Ovary (tissue), 3 donors: Measurements from ENCODE around the gene STPG1.

Experiments used
- EP300 ChIP-seq: sonication (generic); formaldehyde crosslinking; IDR thresholded peaks from one replicate; pipeline ENCODE4 v1.6.1; 2017; ENCODE audit warnings: antibody characterized with exemption
- POLR2A ChIP-seq: fragments of 450-650 bp; IDR thresholded peaks from one replicate; pipeline ENCODE4 v1.6.1; 2017; ENCODE audit warnings: antibody characterized with exemption, mild to moderate bottlenecking, moderate library complexity
- TF ChIP-seq, protein P1 (sequence below), 3 donors: fragments of 450-650 bp in 2 of 3; fragments of 200-600 bp in 1 of 3; IDR thresholded peaks; one replicate each; pipeline versions ENCODE4 v1.5.1 to v1.8.0; 2016 to 2022; ENCODE audit warnings: antibody characterized with exemption in 3 of 3, mild to moderate bottlenecking in 1 of 3
- donor health status: DM: no; HTN: no; CAD: no.

DNA sequence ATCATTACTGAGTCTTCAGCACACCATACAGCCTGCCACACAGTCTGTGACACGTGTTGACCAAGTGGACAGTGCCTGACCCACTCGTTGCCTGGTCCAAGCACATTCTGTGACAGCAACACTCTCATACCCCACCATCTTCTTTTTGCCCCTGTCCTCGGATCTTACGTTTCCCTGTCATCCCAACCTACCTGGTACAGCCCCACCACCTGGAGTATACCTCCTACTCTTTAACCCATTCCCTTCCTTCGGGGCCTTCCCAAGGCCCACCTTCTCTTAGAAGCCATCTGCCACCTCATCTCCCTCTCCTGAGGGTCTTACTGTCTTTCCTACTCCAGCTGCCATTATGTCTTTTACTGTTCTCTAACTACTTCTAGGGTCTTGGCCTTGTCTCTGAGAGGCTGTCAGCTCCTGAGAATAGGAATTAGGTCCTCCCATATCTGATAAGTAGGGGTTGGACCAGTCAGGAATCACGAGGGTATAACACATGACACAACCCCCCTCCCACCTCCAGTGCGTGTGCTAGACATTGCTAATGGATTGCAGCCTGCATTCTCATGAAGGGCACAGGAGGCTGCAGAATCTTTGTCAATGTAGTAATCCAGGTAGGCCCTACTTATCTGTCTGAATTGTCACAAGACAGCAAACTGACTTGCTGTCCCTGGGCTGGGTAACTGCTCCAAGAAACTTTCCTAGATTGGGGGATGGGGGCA, 81.5 kb downstream of the STPG1 start:
- TF ChIP-seq, protein P1, sequence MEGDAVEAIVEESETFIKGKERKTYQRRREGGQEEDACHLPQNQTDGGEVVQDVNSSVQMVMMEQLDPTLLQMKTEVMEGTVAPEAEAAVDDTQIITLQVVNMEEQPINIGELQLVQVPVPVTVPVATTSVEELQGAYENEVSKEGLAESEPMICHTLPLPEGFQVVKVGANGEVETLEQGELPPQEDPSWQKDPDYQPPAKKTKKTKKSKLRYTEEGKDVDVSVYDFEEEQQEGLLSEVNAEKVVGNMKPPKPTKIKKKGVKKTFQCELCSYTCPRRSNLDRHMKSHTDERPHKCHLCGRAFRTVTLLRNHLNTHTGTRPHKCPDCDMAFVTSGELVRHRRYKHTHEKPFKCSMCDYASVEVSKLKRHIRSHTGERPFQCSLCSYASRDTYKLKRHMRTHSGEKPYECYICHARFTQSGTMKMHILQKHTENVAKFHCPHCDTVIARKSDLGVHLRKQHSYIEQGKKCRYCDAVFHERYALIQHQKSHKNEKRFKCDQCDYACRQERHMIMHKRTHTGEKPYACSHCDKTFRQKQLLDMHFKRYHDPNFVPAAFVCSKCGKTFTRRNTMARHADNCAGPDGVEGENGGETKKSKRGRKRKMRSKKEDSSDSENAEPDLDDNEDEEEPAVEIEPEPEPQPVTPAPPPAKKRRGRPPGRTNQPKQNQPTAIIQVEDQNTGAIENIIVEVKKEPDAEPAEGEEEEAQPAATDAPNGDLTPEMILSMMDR (IDR thresholded peaks at IDR 0.05) = no peak
- no peak for TF ChIP-seq POLR2A
- no peak for TF ChIP-seq EP300
